GM18909 (cell line): ENCODE measurements around the gene OR2G6.
"Not testable (repeated sequence)": the region's sequence is repeated elsewhere in the genome, so short reads cannot be mapped to it uniquely, and the experiment has no call there.

ENCODE experiments used
- ATAC-seq: cut with Tn5 transposase; IDR thresholded peaks from one replicate; pipeline ENCODE4 v1.9.1; 2021; ENCODE audit warnings: mild to moderate bottlenecking; ENCODE audit not compliant: unreplicated experiment, poor library complexity

The OR2G6 gene

DNA sequence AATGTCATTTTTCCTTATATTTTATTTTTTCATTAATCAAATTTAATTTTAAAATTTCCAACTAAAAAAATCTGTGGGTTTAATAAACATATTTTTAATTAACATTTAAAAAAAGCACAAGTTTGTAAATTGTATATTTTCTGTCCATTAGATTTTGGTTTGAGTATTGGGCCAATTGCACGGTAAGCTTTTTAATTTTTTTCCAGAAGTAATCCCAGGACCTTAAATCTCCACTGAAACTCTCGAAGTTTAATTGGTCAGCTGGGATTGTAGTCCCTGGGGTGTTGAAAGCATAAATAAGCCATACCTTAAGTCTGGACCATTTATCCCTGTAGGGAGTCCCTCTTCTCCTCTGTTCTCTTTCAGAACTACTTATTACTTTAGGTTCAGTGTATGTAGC, at the start of gene OR2G6:
Gene OR2G6, plus strand, starts transcription at position 301 of the 400 bp plus-strand sequence. CDS start 13,574 bp downstream, outside the sequence.
- ATAC-seq = not testable (repeated sequence)

DNA sequence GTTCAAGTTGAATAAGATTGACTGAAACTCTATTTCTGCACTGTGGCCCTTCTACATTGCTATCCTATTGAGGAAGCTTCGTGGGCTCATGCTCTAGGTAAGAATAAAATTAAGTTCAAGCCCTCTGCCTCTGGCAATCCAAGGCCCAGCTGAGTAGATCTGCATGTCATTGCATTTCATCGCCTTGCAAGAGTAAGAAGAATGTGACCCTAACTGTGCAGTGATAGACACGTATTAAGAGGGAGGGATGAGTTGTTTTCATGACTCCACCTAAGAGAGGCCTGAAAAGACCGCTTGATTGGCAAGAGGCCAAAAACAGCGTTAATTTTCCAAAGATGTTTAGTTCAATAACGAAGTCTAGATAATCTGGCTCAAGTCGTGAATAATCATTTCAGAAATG, 48.8 kb upstream of the OR2G6 start:
- not testable (repeated sequence) for ATAC-seq

GRCh38 chr1:248471154-248471553, 36.7 kb upstream of the OR2G6 start:
- no peak for ATAC-seq

- ATAC-seq = not testable (repeated sequence)
Observed at GRCh38 chr1:248472111-248472510, 35.8 kb upstream of the OR2G6 start.

DNA sequence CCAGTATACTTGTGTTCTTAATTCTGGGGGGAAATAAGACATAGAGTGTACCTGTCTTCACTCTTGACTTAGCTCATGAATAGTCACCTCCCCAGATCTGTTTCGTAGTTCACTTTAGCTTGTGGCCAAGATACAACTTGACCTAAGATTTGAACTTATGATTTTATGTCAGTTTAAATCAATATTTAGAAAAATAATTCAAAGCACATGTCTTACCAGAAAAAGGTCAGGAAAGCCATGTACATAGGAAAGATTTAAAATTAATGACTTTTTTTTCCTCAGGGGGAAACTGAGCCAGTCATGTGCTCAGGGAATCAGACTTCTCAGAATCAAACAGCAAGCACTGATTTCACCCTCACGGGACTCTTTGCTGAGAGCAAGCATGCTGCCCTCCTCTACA, 34.8 kb upstream of the OR2G6 start, which contains the start of gene OR2T3:
Gene OR2T3, plus strand, starts transcription at position 301 of the 400 bp plus-strand sequence. Its CDS starts 0 bp downstream, at position 301.
- ATAC-seq = not testable (repeated sequence)

GRCh38 chr1:248475660-248476059, 32.2 kb upstream of the OR2G6 start:
- peak; percentile 75 for ATAC-seq

- peak; percentile 94 for ATAC-seq
Observed at GRCh38 chr1:248481686-248482579, 25.9 kb upstream of the OR2G6 start.

DNA sequence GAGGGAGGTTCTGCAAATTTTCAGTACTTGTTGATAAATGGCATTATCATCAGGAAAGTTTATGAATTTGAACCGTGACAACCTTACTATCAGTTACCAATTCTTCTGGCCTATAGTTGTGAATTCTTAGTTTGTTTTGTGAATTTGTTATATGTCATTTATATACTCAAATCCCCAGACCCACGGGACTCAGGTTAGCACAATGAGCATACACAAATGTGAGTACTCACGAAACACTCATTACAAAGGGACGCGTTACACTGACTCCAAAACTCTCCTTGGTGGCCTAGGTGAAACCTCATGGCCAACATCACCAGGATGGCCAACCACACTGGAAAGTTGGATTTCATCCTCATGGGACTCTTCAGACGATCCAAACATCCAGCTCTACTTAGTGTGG, 19.6 kb upstream of the OR2G6 start, which contains the start of gene OR2T5:
Gene OR2T5, plus strand, starts transcription at position 301 of the 400 bp plus-strand sequence. Its CDS starts 0 bp downstream, at position 301.
- ATAC-seq = not testable (repeated sequence)

GRCh38 chr1:248496661-248497060, 11.2 kb upstream of the OR2G6 start:
- not testable (repeated sequence) for ATAC-seq

GRCh38 chr1:248500305-248501035, 7.4 kb upstream of the OR2G6 start:
- ATAC-seq = not testable (repeated sequence)

DNA sequence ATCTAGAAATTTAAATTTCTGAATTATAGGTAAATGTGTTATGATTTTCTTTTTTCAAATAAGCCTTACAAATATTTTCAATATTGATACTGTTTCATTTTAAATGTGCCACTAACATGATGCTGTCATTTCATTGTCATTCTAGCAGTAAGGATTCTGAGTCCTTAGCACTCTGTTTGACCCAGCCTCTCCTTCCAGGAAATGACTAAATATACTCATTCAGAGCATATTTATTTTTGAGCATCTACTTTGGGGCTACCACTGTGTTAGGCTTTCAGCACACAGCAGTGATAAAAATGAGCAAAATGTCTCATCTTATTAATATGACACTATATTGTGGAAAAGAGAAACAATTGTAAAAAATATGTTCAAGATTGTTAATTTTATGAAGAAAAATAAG, 2.3 kb downstream of the OR2G6 start:
- not testable (repeated sequence) for ATAC-seq

- no peak for ATAC-seq
Observed at GRCh38 chr1:248521856-248522255, 14.0 kb downstream of the OR2G6 start.

GRCh38 chr1:248537449-248537848, 29.6 kb downstream of the OR2G6 start:
- peak; percentile 62 for ATAC-seq

DNA sequence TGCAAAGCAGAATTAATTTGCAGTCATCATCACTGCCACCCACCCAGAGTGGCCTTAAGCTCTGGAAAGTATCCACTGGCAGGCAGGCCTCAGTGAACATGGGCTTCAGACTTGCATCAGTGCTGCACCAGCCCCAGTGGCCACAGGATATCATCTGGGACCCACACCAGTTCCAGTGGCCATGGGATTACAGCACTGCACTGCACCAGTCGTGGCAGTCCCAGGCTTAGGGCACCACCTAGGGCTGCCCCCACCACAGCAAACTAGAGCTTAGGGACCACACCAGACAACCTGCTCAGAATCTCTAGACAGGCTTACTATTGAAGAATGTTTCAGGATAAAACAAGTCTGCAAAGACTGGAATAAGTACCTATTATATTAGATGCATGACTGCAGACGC, 39.5 kb downstream of the OR2G6 start:
- ATAC-seq = not testable (repeated sequence)

DNA sequence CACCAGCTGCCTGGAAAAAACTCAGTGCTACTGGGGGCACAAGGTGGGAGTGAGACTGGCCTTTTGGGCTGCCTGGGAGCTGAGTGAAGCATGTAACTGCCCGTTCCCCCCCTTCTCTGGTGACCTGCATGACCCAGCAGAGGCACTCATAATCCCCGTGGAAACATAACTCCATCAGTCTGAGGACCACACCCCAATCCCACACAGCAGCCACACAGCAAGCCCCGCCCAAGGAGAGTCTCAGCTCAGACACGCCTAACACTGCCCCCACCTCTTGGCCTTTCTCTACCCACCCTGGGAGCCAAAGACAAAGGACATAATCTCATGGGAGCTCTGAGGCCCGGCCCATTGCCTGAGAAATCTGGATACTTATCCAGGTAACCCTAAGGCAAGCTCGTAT, 43.2 kb downstream of the OR2G6 start:
- not testable (repeated sequence) for ATAC-seq

- not testable (repeated sequence) for ATAC-seq
Observed at GRCh38 chr1:248562672-248563071, 54.8 kb downstream of the OR2G6 start, which contains the start of gene OR2T29. OR2T29 (minus strand) TSS chr1:248562772; CDS start chr1:248559491, 3,281 bp downstream.

DNA sequence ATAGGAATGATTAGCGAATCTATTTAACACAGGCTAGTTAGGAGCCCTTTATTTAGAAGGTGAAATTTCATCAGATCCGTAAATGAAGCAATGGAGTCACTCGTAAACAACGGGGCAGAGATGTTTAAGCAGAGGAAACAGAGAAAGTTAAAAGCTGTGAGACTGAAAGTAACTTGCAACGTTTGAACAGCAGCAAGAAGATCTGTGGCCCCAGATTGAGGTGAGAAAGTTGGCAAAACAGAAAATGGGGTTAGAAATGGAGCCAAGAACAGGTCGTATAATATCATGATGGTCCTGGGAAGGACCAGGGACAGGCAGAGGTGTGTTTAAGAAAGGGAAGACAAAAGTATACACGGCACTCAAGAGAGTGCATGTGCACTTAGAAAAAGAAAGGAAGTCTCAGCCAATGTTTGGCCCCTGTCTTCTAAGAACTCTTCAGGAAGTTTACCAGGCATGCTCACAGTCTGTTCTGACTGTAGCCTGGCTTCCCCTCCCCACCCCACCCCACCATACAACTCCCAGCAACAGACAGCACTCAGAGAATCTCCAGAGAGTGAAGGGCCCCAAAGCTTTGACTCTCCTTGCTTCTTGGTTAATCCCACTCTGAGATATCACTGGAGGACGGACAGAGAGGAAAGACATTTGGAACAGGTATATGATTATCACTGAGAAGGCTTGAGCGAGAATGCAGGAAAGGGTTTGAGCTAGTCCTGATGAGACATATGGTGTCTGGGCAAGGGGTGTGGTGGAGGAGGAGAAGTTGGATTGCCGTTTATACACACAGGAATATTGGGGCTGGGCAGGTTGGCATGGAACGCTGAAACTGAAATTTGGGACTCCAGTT, 57.9 kb downstream of the OR2G6 start:
- peak; percentile 71 for ATAC-seq

GRCh38 chr1:248569049-248569448, 61.2 kb downstream of the OR2G6 start:
- not testable (repeated sequence) for ATAC-seq

DNA sequence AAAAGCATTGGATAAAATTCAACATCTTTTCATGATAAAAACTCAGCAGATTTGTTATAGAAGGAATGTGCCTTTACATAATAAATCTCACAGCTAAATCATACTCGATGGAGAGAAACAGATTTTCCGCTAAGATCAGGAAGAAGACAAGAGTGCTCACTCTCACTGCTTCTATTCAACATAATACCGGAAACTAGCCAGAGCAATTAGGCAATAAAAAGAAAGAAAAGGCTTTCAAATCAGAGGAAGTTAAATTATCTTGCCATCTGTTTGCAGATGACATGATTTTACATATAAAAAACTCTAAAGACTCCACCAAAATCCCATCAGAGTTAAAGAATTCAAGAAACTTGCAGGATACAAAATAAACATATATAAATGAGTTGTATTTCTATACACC, 62.9 kb downstream of the OR2G6 start:
- ATAC-seq = not testable (repeated sequence)

- ATAC-seq = peak; percentile 94
Observed at GRCh38 chr1:248572049-248572448, 64.2 kb downstream of the OR2G6 start.
